Vagina (tissue), 2 donors: ENCODE data around the gene ABLIM2.

ENCODE experiments used
- CTCF ChIP-seq, 3 experiments: fragments of 450-650 bp in 2 of 3; fragments of 200-600 bp in 1 of 3; sonication (generic) in 1 of 3; IDR thresholded peaks; one replicate each; pipeline ENCODE4 v1.5.1; 2017 to 2019; ENCODE audit warnings: antibody characterized with exemption in 3 of 3, mild to moderate bottlenecking in 2 of 3, moderate library complexity in 2 of 3
- POLR2A ChIP-seq, 2 donors: fragments of 450-650 bp; IDR thresholded peaks; one replicate each; pipeline ENCODE4 v1.6.1; 2017; ENCODE audit warnings: antibody characterized with exemption in 2 of 2, mild to moderate bottlenecking in 2 of 2, moderate library complexity in 2 of 2
- POLR2AphosphoS5 ChIP-seq, 2 donors: sonication (generic); formaldehyde crosslinking; IDR thresholded peaks; one replicate each; pipeline ENCODE4 v1.9.0; 2017; ENCODE audit warnings: antibody characterized with exemption in 2 of 2, mild to moderate bottlenecking in 2 of 2, low read depth in 1 of 2; ENCODE audit not compliant: insufficient read depth in 1 of 2

- TF ChIP-seq CTCF (IDR thresholded peaks at IDR 0.05) (no peak), POLR2A (IDR thresholded peaks at IDR 0.05) (no peak), POLR2AphosphoS5 (IDR thresholded peaks at IDR 0.05; ENCODE audit: insufficient read depth in 1 of 2, low read depth in 1 of 2) (no peak)
Observed at GRCh38 chr4:8195841-8196458, 37.3 kb upstream of the ABLIM2 start.
